GM12874 (cell line): ENCODE measurements around the gene SLC25A20.

Experiments used
- TF ChIP-seq, protein P1 (sequence below): IDR thresholded peaks from 2 replicates; pipeline ENCODE4 v1.5.1; 2011; ENCODE audit warnings: low read depth, mild to moderate bottlenecking, control low read depth, low read length, moderate library complexity; ENCODE audit not compliant: insufficient read depth

The SLC25A20 gene, protein sequence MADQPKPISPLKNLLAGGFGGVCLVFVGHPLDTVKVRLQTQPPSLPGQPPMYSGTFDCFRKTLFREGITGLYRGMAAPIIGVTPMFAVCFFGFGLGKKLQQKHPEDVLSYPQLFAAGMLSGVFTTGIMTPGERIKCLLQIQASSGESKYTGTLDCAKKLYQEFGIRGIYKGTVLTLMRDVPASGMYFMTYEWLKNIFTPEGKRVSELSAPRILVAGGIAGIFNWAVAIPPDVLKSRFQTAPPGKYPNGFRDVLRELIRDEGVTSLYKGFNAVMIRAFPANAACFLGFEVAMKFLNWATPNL

DNA sequence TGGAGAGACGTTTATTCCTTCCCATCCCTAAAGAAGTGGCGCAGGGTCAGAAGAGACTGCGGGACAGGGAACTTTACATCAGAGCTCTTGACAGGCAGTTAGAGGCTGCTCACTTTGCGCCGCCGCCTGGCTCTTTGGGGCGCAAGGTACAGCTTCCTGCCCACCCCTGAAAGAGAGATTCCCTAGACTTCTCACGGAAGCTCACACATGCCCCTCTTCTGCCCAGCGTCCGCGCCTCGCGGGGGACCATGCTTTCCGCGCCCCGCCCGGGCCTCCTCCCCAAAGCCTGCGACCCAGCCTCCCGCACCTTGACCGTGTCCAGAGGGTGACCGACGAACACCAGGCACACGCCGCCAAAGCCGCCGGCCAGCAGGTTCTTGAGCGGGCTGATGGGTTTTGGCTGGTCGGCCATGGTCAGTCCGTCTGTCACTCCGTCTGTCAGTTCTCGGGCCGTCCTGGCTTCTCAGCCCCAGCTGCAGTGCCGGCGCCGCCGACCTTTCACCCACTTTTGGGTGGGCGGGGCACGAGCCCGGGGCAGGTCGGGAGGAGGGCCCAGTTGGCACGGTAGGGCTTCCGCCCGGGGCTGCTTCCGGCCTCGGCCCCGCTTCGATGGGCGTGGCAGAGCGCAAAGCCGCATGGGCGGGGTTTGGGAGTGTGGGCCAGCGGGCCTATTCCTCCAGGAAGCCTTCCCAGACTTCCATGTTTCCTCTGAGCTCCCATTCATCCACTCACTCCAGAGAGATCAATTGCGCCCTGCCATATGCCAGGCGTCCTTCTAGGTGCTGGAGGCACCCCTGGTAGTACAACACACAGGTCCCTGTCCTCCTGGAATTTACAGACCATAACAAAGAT lies at the start of gene SLC25A20:
TSS of gene SLC25A20 (minus strand) at position 500 of the 852 bp plus-strand sequence. CDS start at position 412, 88 bp downstream.
- TF ChIP-seq, protein P1, sequence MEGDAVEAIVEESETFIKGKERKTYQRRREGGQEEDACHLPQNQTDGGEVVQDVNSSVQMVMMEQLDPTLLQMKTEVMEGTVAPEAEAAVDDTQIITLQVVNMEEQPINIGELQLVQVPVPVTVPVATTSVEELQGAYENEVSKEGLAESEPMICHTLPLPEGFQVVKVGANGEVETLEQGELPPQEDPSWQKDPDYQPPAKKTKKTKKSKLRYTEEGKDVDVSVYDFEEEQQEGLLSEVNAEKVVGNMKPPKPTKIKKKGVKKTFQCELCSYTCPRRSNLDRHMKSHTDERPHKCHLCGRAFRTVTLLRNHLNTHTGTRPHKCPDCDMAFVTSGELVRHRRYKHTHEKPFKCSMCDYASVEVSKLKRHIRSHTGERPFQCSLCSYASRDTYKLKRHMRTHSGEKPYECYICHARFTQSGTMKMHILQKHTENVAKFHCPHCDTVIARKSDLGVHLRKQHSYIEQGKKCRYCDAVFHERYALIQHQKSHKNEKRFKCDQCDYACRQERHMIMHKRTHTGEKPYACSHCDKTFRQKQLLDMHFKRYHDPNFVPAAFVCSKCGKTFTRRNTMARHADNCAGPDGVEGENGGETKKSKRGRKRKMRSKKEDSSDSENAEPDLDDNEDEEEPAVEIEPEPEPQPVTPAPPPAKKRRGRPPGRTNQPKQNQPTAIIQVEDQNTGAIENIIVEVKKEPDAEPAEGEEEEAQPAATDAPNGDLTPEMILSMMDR = no peak

DNA sequence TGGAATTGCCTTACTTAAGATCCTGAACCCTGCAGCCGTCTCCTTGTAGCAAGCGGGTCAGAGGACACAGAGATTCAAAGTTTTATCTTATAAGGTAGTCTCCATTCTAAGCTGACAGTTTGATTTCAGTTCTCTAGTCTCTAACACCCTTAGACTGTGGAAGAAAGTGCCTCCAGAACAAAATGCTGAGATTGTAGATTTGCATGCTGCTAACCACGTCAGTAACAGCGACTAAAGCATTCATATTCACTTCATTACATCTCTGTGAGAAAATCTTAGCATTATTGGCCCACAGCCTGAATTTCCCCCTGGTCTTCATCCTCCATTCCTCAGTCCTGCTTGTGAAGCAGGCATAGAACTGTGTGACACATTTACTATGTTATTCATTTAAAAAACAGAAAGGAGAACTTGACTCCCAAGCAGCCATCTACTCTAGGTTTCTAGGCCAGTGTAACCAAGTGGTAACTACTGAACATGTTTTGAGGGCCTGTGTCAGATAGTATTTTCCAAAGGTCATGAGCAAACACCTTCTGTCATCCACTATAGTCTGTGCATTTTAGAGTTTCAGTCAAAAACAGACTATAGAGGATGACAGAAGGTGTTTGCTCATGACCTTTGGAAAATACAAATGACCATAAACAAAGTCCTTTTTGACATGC lies 47.3 kb upstream of the SLC25A20 start:
- TF ChIP-seq, protein P1 = no peak

DNA sequence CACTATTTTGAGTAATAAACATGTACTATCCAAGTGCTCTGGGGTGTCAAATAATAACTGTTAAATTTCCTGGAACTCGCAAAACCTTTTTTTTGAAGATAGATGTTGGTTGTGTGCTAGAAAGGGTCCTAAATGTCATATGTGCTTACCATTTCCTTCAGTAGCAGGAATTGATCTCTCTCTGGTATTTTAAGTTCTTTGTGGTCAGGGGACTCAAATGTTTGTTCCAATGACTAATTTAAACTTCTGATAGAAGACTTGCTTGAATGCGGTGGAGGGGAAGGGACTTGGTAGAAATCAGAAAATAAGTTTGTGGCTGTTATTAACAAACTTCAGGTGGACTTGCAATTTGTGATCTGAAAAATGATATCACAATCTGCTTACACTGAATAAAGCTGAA lies 46.8 kb upstream of the SLC25A20 start:
- TF ChIP-seq, protein P1 = no peak

DNA sequence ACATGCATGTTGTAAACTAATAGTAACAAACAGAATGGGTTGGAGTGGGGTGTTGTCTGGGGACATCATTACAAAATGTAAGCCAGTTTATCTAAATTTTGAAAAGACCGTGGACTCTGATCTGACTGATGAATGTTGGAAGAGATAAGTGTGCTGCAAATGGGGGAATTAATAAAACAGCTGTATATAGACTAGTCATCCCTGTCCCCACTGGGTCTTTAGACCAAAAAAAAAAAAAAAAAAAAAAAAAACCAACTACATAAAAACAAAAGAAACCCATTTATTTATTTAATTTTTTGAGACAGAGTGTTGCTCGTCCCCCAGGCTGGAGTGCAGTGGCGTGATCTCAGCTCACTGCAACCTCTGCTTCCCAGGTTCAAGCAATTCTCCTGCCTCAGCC lies 40.0 kb upstream of the SLC25A20 start:
- TF ChIP-seq, protein P1 = no peak

DNA sequence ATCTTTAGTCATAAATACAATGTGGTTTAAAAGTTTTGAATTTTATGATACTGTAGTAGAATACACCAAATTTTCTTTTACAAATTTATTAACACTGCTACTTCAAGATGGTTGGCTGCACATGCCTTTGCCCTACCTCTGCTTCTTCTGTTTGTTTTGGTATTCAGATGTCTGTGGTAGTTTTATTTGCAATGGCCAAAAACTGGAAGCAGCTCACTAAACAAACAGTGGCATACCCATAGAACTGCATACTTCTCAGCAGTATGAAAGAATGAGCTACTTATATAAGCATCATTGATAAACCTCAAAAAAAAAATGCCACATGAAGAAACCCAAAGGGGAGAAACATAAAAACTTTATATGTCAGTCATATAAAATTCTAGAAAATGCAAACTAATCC lies 39.5 kb upstream of the SLC25A20 start:
- TF ChIP-seq, protein P1 = no peak

DNA sequence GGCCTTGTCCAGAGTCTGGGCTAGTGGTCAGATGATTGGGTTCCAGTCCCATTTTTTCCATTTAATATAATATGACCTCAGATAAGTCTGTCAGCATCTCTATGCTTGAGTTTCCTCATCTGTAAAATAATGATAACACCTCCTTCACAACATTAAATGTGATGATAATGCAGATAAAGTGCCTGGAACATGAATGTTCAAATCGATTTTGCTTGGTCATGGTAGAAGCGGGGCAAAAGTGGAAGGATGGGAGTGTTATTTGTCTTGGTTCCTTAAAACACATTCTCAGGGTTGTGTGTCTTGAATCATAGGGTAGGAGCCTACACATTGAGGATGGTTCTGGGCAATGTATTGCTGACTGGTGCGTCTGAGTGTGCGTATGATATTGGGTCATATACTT lies 36.8 kb upstream of the SLC25A20 start:
- TF ChIP-seq, protein P1 = no peak

DNA sequence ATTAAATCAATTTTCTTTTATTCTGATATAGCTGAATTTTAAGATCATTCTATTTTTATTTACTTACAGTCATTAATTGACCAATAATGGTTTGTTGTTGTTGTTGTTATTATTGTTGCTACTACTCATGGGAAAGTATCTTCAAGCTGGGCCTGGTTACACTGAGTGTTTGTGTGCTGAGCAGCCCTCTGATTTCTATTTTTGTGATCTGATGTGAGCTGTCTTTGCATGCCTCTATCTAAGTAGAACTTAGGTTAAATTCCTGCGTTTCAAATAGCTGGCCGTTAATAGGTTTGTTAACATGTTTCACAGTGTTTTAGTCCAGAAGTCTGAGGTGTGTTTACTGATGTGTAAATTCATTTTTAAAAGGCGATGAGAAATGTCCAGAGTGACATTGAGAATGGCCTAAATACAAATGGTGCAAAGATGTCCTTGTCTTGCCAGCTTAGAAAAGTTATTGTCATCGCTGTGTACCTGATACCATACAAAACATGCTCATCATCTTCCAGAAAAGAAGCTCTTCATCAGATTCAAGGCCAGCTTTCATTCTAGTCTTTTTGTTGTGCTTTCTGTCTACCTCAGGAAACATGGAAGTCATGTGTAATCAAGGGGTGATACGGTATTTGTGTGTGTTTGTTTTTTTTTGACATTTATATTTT lies 35.8 kb upstream of the SLC25A20 start:
- TF ChIP-seq, protein P1 = no peak
